OCI-LY3 (cell line): Measurements from ENCODE around the gene PTTG2.

Experiments
- EZH2phosphoT487 ChIP-seq: fragments of 200-600 bp; shearing (Covaris generic); IDR thresholded peaks from 2 replicates; pipeline ENCODE4 v1.6.1; 2018; ENCODE audit warnings: antibody characterized with exemption, mixed run types, low read depth
- TF ChIP-seq, protein P1 (sequence below): fragments of 200-600, 300-600 bp; sonication (generic); IDR thresholded peaks from 2 replicates; pipeline ENCODE4 v1.5.1; 2014; ENCODE audit warnings: antibody characterized with exemption, low read length, low read depth

DNA sequence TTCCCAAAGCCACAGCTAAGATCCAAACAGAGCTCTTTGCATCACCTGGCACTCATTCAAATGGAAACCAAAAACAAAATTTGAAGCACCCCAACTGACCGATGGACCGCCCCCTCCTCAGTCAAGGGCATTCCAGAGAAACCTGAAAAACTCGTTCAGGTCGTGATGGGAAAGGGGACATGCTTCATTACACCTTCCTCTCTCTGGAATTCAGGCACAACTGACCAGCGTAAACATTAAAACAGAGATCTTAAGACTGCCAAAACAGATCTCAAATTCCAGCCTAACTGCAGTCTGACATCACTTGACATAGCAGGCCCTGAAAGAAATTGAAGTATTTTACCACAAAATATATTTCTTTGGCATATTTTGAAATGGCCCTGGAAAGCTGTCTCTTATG is 28.5 kb downstream of the PTTG2 start:
- TF ChIP-seq, protein P1, sequence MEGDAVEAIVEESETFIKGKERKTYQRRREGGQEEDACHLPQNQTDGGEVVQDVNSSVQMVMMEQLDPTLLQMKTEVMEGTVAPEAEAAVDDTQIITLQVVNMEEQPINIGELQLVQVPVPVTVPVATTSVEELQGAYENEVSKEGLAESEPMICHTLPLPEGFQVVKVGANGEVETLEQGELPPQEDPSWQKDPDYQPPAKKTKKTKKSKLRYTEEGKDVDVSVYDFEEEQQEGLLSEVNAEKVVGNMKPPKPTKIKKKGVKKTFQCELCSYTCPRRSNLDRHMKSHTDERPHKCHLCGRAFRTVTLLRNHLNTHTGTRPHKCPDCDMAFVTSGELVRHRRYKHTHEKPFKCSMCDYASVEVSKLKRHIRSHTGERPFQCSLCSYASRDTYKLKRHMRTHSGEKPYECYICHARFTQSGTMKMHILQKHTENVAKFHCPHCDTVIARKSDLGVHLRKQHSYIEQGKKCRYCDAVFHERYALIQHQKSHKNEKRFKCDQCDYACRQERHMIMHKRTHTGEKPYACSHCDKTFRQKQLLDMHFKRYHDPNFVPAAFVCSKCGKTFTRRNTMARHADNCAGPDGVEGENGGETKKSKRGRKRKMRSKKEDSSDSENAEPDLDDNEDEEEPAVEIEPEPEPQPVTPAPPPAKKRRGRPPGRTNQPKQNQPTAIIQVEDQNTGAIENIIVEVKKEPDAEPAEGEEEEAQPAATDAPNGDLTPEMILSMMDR = no peak
- TF ChIP-seq EZH2phosphoT487 = no peak
